Measurements from ENCODE around the gene SH3TC2.
"Not testable (repeated sequence)": the region's sequence is repeated elsewhere in the genome, so short reads cannot be mapped to it uniquely, and the experiment has no call there.

Gene SH3TC2

DNA sequence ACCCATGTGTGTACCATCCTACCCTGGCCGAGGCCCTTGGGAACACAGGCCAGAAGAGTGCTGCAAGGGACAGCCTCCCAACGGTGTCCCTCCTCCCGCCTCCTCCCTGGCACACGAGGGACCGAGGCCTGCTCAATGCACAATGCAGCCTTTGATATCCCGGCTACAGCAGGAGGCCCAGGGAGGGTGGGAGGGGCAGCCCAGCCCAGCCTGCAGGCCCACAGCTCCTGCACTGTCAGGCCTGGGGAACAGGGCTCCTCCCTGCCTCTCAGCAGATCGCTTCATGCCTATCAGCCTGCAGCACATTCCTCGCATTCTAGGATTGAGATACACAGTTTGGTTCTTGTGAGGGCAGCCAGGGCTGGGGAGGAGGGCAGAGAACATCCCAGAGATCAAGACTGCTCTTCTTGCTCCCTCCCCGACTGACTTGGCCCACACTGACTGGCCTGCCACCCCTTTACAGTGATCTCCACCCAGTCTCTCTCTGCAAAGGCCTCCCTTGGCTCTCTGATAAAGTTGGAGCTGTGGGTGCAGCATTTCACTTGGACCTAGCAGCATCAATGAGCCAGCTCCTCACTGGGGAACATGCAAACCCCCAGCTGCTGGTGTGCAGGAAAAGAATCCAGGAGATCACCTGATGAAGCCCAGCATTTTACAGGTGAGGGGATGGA, at the start of gene SH3TC2:
Gene SH3TC2 (minus strand): TSS at position 46 of the 671 bp plus-strand sequence. CDS start 40 bp downstream, at position 6.
- DNase-seq = no peak

DNA sequence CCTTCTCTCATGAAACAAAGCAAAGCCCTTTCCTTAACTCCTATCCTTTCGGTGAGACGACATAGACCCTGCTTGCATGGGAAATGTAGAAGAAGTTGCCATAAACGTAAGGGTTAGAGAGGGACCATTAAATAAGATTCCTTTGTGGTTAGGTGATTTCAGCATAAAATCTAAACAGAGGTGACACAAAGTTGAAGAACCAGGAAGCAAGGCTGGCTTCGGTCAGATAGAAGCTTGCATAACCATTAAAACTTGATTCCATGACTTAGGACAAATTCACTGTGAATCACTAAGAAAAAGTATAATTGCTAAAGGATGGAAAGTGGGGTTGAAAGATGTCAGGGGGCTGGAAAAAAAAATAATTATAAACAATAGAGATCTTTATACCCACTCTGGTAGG, 47.5 kb upstream of the SH3TC2 start:
- DNase-seq = no peak

DNA sequence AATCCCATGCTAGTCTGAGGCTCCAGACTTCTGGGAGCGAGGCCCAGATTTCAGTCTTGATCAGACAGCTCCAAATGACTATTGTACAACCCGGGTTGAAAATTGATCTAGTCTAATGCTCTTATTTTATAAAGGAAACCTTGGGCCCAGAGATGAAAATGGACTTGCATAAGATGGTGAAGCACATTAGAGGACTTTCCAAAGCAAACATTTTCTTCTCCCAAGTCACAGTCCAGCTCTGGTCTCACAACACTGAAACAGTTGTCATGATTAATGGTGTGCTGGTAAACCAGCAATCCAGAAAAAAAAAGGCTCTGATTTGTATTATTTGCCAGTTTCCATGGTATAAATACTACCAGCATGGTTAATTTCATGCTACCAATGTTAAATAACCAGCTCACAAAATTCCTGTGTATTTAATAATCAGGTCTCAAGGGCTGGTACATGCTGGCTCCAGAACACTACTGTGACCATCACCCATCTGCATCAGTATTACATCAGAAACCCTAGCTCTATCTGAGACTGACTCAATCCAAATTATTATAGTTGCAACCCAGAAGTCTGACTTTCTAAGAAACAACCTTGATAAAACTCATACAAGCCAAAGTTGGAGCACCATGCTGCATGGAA, 45.9 kb upstream of the SH3TC2 start:
- no peak for DNase-seq

DNA sequence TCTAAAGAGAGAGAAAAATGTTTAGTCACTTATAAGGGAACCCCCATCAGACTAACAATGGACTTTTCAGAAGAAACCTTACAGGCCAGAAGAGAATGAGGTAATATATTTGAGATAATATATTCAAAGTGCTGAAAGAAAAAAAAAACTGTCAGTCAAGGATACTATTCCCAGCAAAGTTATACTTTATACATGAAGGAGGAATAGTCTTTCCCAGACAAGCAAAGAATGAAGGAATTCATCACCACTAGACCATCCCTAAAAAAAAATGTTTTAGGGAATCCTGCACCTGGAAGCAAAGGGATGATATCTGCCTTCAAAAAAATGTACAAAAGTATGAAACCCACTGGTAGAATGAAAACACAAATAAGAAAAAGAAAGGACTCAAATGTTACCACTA, 37.5 kb upstream of the SH3TC2 start:
- no peak for DNase-seq

DNA sequence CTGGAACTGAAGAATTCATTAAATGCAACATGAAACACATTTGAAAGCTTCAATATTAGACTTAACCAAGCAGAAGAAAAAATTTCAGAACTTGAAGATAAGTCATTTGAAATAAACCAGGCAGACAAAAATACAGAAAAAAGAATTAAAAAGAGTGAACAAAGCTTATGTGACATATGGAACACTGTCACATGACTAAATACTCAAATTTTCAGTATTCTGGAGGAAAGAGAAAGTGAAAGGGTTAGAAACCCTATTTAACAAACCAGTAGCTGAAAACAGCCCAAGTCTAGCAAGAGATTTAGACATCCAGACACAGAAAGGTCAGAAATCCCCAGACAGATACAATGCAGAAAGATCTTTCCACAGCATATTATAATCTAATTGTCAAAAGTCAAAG, 37.1 kb upstream of the SH3TC2 start:
- no peak for DNase-seq

DNA sequence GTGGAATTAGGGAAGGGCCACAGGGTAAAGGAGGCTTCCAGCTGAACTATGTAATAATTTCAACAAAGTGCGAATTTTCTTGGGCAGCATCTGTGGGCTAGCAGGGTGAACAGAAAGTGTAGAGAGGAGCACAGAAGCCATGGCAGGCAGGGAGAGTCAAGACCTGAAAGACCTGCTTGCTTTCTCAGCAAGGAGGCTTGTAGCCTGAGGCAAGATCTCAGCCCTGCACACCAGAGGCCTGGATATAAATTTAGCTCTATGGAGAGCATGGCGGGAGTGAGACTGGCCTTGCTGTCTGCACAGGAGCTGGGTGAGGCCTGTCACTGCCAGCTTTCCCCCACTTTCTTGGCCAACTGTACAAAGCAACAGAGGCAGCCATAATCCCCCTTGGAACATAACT, 32.1 kb upstream of the SH3TC2 start:
- no peak for DNase-seq

DNA sequence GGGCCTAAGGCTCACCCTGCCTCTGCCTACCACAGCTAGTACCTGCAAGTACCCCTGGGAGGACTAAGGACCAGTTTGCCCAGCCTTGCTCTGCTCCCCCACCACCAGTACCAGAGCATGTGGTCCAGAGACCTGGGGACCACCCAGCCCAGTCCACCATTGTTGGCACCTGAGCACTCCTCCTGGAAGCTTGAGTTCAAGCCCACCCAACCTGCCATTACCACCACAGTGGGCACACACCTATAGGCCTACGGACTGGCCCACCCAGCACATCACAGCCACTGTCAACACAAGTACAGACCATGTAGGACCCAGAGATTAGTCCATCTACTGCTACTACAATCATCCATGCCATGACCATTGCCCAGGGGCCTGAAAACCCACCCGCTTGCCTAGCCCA, 30.8 kb upstream of the SH3TC2 start:
- no peak for DNase-seq

DNA sequence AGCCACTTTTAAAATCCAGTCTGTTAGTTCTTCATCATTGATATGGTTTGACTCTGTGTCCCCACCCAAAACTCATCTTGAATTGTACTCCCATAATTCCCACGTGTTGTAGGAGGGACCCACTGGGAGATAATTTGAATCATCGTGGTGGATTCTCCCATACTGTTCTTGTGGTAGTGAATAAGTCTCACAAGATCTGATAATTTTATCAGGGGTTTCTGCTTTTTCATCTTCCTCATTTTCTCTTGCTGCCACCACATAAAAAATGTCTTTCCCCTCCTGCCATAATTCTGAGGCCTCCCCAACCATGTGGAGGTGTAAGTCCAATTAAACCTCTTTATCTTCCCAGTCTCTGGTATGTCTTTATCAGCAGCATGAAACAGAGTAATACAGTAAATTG, 26.9 kb upstream of the SH3TC2 start:
- no peak for DNase-seq

DNA sequence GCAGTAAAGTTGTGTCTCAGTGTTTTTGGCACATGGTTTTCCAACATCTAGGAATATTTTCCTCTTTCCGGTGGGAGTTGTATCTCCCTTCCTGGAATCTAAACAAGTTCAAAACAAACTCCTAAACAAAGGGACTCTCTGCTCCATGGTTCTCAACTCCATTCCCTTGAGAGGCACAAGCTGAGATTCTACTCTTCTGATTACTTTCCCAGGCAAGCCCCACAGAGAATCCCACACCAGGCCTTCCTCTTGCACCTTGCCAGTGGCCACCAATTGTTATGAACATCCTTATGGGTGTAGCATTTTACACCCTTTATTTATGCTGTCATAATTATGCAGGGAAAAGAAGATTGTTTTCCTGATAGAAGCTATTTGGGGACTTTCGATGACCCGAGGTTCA, 25.8 kb upstream of the SH3TC2 start:
- no peak for DNase-seq

DNA sequence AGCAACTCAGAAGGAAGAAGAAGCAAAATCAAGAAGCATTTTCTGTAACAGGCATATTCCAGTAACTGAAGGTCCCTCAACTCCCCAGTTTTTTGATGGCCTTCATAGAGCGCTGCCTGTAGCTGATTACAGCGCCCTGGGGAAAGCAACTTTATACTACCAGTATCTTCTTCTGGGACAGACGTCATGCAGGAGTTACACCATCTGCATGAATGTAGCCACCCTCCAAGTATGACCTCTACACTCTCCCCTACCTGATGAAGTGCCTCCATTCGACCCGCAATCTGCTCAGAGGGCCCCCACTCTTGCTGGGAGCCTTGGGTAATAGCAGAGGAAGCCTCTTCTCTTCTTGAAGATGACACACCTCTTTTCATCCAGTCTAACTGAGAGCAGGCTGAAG, 21.0 kb upstream of the SH3TC2 start:
- no peak for DNase-seq

DNA sequence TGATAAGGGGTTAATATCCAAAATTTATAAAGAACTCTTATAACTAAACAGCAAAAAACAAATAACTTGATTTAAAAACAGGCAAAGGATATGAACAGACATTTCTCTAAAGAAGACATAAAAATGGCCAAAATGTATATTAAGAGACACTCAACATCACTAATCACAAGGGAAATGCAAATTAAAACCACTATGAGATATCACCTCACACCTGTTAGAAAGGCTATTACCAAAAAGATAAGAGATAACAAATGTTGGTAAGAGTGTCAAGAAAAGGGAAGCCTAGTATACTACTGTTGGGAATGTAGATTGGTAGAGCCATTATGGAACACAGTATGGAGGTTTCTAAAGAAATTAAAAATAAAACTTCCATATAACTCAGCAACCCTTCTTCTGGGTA, 19.4 kb upstream of the SH3TC2 start:
- DNase-seq = no peak

DNA sequence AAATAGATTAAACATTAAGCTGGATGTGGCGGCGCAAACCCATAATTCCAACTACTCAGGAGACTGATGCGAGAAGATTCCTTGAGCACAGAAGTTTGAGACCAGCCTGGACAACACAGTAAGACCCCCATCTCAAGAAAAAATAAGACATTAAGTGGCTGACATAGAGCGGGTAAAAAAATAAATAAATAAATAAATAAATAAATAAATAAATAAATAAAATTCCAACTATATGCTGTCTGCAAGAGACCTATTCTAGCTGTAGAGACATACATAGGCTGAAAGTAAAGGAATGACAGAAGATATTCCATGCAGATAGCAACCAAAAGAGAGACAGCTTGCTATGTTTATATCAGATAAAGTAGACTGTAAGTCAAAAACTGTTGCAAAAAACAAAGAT, 17.4 kb upstream of the SH3TC2 start:
- no peak for DNase-seq

DNA sequence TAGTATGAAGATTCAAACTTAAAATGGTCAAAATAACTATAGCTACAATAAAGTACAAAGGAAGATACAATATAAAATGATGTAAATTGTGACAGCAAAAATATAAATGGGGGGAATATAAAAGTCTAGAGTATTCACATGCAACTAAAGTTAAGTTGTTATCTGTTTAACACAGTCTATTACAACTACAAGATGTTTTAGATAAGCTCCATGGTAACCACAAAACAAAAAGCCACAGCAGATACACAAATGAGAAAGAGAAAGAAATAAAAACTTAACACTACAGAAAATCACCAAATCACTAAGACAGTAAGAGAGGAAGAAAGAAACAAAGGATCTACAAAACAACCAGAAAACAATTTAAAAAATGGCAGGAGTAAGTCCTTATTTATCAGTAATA, 17.0 kb upstream of the SH3TC2 start:
- DNase-seq = no peak

DNA sequence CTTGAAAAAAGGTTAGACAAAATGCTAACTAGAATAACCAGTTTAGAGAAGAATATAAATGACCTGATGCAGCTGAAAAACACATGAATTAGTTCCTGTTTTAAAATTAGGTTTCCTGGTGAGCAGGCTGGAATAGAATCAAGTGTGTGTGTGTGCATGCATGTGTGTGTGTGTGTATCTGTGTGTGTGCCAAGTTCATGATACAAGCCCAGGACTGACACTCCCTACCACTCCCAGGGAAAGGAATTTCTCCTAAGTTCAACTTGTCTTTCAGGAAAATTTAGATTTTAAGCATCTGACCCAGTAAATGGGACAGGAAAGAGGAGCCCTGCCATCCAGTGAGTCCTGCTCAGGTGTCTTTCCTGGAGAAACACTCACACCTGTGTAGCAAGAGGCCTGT, 11.2 kb upstream of the SH3TC2 start:
- DNase-seq = not testable (repeated sequence)

DNA sequence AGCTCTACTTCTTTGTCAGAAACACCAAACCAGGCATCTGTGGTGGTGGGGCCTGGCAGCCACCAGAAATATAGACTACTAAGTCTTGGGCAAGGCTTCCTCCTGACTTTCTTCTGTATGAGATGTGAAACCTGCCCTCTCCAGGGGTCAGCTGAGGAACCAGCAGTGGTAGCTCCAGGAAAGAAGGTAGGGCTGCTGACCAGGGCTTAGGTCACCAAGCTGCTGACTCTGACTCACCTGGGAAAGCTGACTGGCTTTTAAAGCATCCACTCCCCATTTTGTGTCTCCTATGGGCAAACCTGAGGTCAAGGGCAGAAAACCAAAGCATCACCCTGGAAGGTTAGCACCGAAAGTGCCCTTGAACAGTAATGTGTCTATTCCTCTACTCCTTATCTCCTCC, 10.4 kb upstream of the SH3TC2 start:
- DNase-seq = no peak

DNA sequence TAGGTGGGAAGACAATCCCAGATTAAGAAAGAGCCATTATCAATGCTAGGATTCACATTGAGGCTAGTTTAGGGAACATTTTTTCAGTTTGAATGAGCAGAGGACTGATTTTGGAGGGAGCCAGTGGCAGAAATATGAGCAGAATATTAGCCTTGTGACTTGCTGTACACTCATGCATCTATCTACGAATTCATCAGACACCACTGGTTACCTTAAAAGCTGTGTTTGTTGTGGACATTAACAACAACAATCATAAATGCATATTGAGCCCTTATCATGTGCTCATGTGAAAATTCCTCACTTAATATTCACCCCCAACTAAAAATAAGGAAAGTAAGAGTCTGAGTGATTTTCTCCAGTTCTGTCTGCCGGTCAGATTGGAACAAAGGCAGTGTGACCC, 9.9 kb upstream of the SH3TC2 start:
- no peak for DNase-seq

DNA sequence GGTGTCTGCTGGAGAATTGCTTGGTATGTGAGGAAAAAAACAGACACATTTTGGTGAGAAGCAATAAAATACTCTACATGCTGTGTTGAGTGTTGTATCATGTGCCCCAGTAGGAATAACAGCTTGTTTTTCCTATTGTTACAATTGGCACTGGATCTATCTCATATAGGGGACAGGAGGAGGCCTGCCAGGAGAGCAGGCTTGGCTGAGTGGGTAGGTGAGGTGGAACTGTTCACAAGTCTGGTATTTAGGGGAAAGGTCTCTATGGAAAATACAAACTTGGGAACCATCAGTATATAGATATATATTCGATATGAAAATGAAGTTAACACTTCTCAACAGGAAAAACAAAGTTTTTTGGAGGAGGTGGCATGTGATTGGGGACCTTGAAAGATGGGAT, 9.5 kb upstream of the SH3TC2 start:
- no peak for DNase-seq

DNA sequence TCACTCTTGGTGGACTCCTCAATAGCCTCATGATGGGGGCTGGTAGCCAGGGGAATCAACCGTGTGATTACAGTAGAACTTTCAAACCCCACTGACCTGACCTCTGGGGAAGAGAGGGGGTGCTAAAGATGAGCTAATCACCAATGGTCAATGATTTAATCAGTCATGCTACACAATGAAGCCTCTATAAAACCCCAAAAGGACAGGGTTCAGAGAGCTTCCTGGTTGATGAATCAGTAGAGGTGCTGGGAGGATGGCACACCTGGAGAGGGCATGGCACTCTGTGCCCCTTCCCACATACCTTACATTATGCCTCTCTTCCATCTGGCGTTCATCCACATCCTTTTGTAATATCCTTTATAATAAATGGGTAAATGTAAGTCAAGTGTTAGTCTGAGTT, 8.9 kb upstream of the SH3TC2 start:
- DNase-seq = no peak

DNA sequence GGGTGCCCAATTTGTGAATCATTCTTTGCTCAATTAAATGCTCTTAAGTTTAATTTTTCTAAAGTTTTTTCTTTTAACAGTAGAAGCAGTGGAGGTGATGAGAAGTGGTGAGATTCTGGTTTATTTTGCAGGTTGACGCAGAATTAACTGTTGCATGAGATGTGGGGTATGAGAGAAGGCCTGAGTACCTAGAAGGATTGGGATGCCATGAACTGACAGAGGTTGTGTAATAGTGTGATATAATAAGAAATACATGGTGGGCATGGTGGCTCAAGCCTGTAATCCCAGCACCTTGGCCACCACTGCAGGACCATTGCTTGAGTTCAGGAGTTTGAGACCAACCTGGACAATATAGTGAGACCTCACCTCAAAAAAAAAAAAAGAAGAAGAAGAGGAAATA, 8.4 kb upstream of the SH3TC2 start:
- DNase-seq = no peak

DNA sequence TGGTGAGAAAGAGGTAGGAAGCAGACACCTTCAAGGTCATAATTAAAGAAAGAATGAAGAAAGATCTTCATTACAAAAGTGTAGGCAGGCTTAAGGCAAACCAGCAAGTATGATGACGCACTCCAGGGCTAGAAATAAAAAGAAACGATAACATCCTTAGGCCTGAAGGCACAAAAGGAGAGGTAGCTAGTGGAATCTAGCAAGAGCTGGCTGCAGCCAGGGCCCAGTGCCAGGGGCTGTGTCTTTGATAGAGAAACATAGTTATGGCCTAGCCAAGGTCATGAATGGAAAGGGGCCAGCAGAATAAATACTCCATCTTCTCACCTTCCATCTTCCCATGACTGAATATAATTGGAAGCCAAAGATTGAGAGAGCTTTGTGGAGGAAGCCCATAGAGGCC, 6.8 kb upstream of the SH3TC2 start:
- DNase-seq = no peak

DNA sequence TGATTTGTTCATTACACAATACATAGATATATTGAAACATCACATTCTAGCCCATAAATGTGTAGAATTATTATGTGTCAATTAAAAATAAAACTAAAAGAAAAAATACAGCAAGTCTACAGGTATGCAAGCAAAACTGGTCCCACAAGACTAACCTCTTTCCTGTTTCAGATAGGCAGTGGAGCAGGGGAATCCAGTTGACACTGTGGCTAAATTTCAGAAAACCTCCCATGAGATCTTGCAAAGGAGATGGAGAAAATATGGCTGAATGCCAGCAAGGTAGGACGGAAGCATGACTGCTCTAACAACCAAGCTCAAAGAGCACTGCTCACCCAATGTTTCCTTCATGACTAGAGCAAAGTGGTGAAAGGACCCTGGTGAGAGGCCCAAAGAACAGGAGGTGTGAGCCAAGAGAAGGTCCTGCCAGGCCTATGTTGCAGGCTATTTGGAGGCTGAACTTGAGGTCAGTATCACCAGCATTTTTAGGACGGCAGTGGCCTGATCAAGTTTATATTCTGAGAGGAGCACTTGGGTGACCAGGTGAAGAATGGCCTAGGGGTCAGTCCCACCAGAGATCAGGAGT, 1.1 kb upstream of the SH3TC2 start:
- DNase-seq = no peak

DNA sequence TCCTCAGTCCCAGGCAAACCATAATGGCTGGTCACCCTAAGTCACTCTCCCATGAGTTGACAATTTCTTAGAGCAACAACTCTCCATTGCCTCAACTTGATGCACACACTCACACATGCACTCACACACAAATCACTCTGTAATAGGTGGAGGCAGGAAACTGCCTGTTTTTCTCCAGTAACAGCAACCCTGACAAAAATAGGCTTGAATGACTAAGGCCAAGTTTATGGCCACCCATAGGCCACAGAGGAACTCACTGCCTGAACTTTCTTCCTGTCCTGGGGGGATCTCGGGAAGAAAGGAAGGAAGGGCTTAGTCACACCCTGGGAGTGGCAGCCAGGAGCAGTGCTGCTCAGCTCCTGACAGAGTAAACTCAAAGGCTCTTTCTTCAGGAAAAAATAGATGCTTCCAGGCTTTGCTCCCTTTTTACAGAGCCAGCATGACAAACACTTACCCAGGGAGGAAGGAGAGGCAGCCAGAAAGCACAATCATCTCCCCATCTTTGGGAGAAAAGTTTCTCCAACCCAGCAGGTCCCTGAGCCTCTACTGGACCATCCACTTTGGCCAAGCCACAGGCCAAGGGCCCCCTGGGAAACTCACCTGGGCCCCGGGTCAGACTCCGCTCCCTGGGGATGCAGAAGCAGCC, 368 bp downstream of the SH3TC2 start:
- DNase-seq = no peak

DNA sequence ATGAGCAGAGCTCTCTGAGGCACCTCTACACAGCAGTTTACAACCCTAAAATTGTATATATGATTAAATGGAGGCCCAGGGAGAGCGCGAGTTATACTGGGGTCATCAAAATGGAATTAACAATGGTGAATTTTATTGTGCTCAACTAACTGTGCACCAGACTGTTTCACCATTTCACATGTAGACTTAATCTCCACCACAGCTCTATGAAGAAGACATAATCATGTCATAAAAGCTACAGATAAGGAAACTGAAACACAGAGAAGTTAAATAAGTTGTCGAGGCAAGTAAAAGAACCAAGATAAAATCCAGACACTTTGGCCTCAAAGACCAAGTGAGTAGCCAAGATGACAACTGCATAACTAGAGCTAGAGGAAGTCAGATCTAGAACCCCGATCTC, 1.5 kb downstream of the SH3TC2 start:
- DNase-seq = no peak

DNA sequence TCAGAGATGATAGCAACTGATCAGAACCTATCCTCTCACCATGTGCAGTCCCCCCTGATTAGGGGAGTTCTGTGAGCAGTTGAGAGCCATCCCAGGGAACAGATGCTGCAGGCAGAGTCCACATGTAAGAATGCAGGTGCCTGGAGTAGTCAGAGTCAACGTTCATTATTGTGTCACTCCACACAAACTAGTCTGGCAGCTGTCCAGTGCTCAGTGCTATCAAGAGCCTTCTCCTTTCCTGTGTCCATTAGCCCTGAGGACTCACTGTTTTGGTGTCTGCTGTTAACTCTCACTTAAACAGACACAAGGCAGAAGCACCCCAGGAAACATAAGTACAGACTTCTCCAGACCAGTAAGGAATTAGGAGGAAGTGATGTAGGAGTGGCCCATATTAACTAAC, 2.5 kb downstream of the SH3TC2 start:
- peak; percentile 2 for DNase-seq
